K562 (cell line): ENCODE data around the gene C1QBP. TPM values are rescaled to one million over a fixed set of nuclear protein-coding genes. Genes with fewer than 3 reads are reported as not detected.

Source experiments
- CHD1 ChIP-seq: fragments of 200-600 bp; sonication (generic); IDR thresholded peaks from one replicate; pipeline ENCODE4 v1.6.1; 2012; ENCODE audit warnings: mild to moderate bottlenecking, moderate library complexity, low read length, inconsistent platforms
- CREM ChIP-seq: IDR thresholded peaks from 2 replicates; pipeline ENCODE4 v1.6.1; 2014; ENCODE audit warnings: antibody characterized with exemption, low read depth
- CTCF ChIP-seq, 3 experiments: IDR thresholded peaks in 2 of 3; conservative IDR thresholded peaks in 1 of 3; 2 replicates each; pipeline ENCODE4 v1.5.1; 2011 to 2012; ENCODE audit warnings: low read length in 3 of 3, mild to moderate bottlenecking in 3 of 3, control low read depth in 2 of 3, improper control_type of control experiment in 1 of 3, inconsistent platforms in 1 of 3, low read depth in 1 of 3, mixed read lengths in 1 of 3, moderate library complexity in 1 of 3; ENCODE audit not compliant: insufficient read depth in 2 of 3
- FOXP1 ChIP-seq: sonication (generic); formaldehyde crosslinking; IDR thresholded peaks from 2 replicates; pipeline ENCODE4 v1.8.0; 2022; ENCODE audit warnings: mild to moderate bottlenecking, missing genetic modification reagents
- GABPA ChIP-seq: fragments of 200-800 bp; sonication (Bioruptor generic); conservative IDR thresholded peaks from 2 replicates; pipeline ENCODE4 v1.6.1; 2016; ENCODE audit warnings: low read depth, missing genetic modification characterization, missing compliant biosample characterization
- HMGN3 ChIP-seq: IDR thresholded peaks from 2 replicates; pipeline ENCODE4 v1.6.1; 2011; ENCODE audit warnings: borderline replicate concordance, low read depth, mild to moderate bottlenecking, mixed read lengths, low read length; ENCODE audit not compliant: insufficient read length; ENCODE audit errors: extremely low read depth
- JUND ChIP-seq, 2 experiments: IDR thresholded peaks; 2 replicates in 1 of 2; 3 replicates in 1 of 2; pipeline ENCODE4 v1.6.1; 2011; ENCODE audit warnings: borderline replicate concordance in 2 of 2, low read depth in 2 of 2, low read length in 2 of 2, improper control_type of control experiment in 1 of 2, missing biosample characterization in 1 of 2, missing genetic modification characterization in 1 of 2, missing genetic modification reagents in 1 of 2
- MXI1 ChIP-seq: IDR thresholded peaks from 2 replicates; pipeline ENCODE4 v1.6.1; 2011; ENCODE audit warnings: low read depth, mild to moderate bottlenecking, improper control_type of control experiment, low read length
- MYC ChIP-seq, 2 experiments: fragments of 250-450 bp in 1 of 2; sonication (Bioruptor Pico) in 1 of 2; IDR thresholded peaks; 2 replicates each; pipeline versions ENCODE4 v1.5.1 to v1.6.1; 2012 to 2021; ENCODE audit warnings: low read depth in 2 of 2, borderline replicate concordance in 1 of 2, improper control_type of control experiment in 1 of 2, low read length in 1 of 2, mild to moderate bottlenecking in 1 of 2, moderate library complexity in 1 of 2
- POLR2G ChIP-seq: fragments of 200-400 bp; formaldehyde crosslinking; IDR thresholded peaks from 2 replicates; pipeline ENCODE4 v1.6.1; 2017; ENCODE audit warnings: low read depth, mild to moderate bottlenecking, antibody characterized with exemption, low read length, moderate library complexity
- TEAD4 ChIP-seq, 2 experiments: sonication (generic) in 1 of 2; formaldehyde crosslinking in 1 of 2; IDR thresholded peaks; 2 replicates each; pipeline versions ENCODE4 v1.6.1 to v1.8.0; 2012 to 2022; ENCODE audit warnings: borderline replicate concordance in 1 of 2, inconsistent platforms in 1 of 2, low read length in 1 of 2, mild to moderate bottlenecking in 1 of 2, missing genetic modification reagents in 1 of 2
- TFE3 ChIP-seq: fragments of 450-650 bp; formaldehyde crosslinking; IDR thresholded peaks from 2 replicates; pipeline ENCODE4 v1.4.0; 2020; ENCODE audit warnings: mild to moderate bottlenecking, mixed read lengths
- ZBED1 ChIP-seq: IDR thresholded peaks from 2 replicates; pipeline ENCODE4 v1.6.1; 2014
- ZBTB33 ChIP-seq: sonication (generic); formaldehyde crosslinking; IDR thresholded peaks from 2 replicates; pipeline ENCODE4 v1.8.1; 2023; ENCODE audit warnings: mild to moderate bottlenecking, missing genetic modification reagents
- ZNF140 ChIP-seq: fragments of 250-450 bp; sonication (Bioruptor Pico); IDR thresholded peaks from 2 replicates; pipeline ENCODE4 v1.8.0; 2021; ENCODE audit warnings: moderate library complexity, mild to moderate bottlenecking, inconsistent platforms
- ZNF175 ChIP-seq: fragments of 200-800 bp; sonication (Bioruptor generic); IDR thresholded peaks from 2 replicates; pipeline ENCODE4 v1.6.1; 2016; ENCODE audit warnings: low read depth, mild to moderate bottlenecking, missing genetic modification characterization, missing compliant biosample characterization
- ZNF639 ChIP-seq, 2 experiments: fragments of 200-800 bp in 1 of 2; sonication (Bioruptor generic) in 1 of 2; sonication (generic) in 1 of 2; formaldehyde crosslinking in 1 of 2; IDR thresholded peaks in 1 of 2; conservative IDR thresholded peaks in 1 of 2; 2 replicates each; pipeline versions ENCODE4 v1.5.0 to v1.6.1; 2016 to 2020; ENCODE audit warnings: missing compliant biosample characterization in 1 of 2, missing genetic modification characterization in 1 of 2, missing genetic modification reagents in 1 of 2
- polyA plus RNA-seq, 8 experiments: library from polyadenylated mRNA; depleted of rRNA in 4 of 8; stranded (reverse) in 5 of 8; unstranded in 3 of 8; fragments of >200 nt; fragmentation: Nextera tagmentation in 2 of 8; fragmentation: Illumina TruSeq in 1 of 8; extraction: Ambion mirVana in 2 of 8; extraction: Trizol in 1 of 8; gene quantifications; 2 replicates each; pipeline versions ENCODE4 v1.2.1 to v1.2.3, GENCODE V29; 2011 to 2014; ENCODE audit warnings: inconsistent platforms in 1 of 8, missing spikeins in 1 of 8
- total RNA-seq, 7 experiments: library from RNA; depleted of rRNA in 6 of 7; stranded (reverse); fragments of >200 nt in 6 of 7; fragmentation: Illumina TruSeq in 2 of 7; extraction: Trizol in 2 of 7; gene quantifications; 2 replicates each; pipeline versions ENCODE4 v1.2.1 to v1.2.3, GENCODE V29; 2011 to 2021; ENCODE audit warnings: low replicate concordance in 1 of 7

The C1QBP gene
- total and polyA plus RNA-seq, 9 of the 15 experiments (the other 6 are each of a cell fraction or from before 2014, with no cell fraction given), result 90.7 to 665 (median 414) TPM

GRCh38 chr17:5438716-5439445, at the start of gene C1QBP (continued):
- peak; percentile 96 for TF ChIP-seq MYC (IDR thresholded peaks at IDR 0.05; ENCODE audit: low read depth, low read length)
- TF ChIP-seq MYC (CRISPR knock-in tag; IDR thresholded peaks at IDR 0.05; ENCODE audit: borderline replicate concordance, low read depth), result no peak
- TF ChIP-seq CREM, result peak; percentile 58; the same call in 1 of the 2 replicates
- TF ChIP-seq HMGN3, result peak; percentile 69
- TF ChIP-seq CTCF (IDR thresholded peaks at IDR 0.05 in 2 of 3, conservative IDR thresholded peaks at IDR 0.05 in 1 of 3; ENCODE audit: insufficient read depth in 2 of 3, low read depth in 1 of 3, low read length in 3 of 3), result peak; percentile 93 to 98 (median 98)
- TF ChIP-seq JUND (IDR thresholded peaks at IDR 0.05; ENCODE audit: borderline replicate concordance, low read depth, low read length), result 0 out of 2 replicates have a peak, but pooled peaks have one; percentile 34
- TF ChIP-seq JUND (tag; IDR thresholded peaks at IDR 0.05; ENCODE audit: borderline replicate concordance, low read depth, low read length), result no peak
- TF ChIP-seq ZNF140 (CRISPR knock-in tag), result no peak
- no peak for TF ChIP-seq TFE3 (CRISPR knock-in tag)
- no peak for TF ChIP-seq ZNF175 (CRISPR knock-in tag)
- TF ChIP-seq ZNF639 (CRISPR knock-in tag; conservative IDR thresholded peaks at IDR 0.05 in 1 of 2, IDR thresholded peaks at IDR 0.05 in 1 of 2), result no peak
- TF ChIP-seq FOXP1 (CRISPR knock-in tag), result 0 out of 2 replicates have a peak, but pooled peaks have one; percentile 55
- peak; percentile 78 for TF ChIP-seq CHD1
- TF ChIP-seq MXI1, result peak; percentile 77
- TF ChIP-seq GABPA (tag), result peak; percentile 94
- no peak for TF ChIP-seq ZBED1
- peak; percentile 89 for TF ChIP-seq POLR2G
- peak; percentile 40; the same call in 1 of the 2 replicates for TF ChIP-seq ZBTB33 (CRISPR knock-in tag)
- TF ChIP-seq TEAD4 (IDR thresholded peaks at IDR 0.05; ENCODE audit: low read length), result 0 out of 2 replicates have a peak, but pooled peaks have one; percentile 5
- TF ChIP-seq TEAD4 (CRISPR knock-in tag; IDR thresholded peaks at IDR 0.05; ENCODE audit: borderline replicate concordance), result no peak
